SK-N-DZ (cell line): ENCODE measurements around the gene OR4A47. TPM values are rescaled to one million over a fixed set of nuclear protein-coding genes. Genes with fewer than 3 reads are reported as not detected.
"Not testable (repeated sequence)": the region's sequence is repeated elsewhere in the genome, so short reads cannot be mapped to it uniquely, and the experiment has no call there.

ENCODE experiments used
- DNase-seq: peaks from one replicate; pipeline ENCODE4 v3.0.0-alpha.2; 2015; ENCODE audit warnings: low spot score
- polyA plus RNA-seq, 2 experiments: library from polyadenylated mRNA; depleted of rRNA; stranded (reverse); fragments of >200 nt; gene quantifications; 2 replicates each; pipeline ENCODE4 v1.2.3, GENCODE V29; 2014

Gene OR4A47
- not detected in 2 replicates for polyA plus RNA-seq (2014; cell fraction: cytosol; rRNA removed)
- not detected in 2 replicates for polyA plus RNA-seq (2014; cell fraction: nucleus; rRNA removed)

- DNase-seq: not testable (repeated sequence)
These were observed at the start of gene OR4A47 for GRCh38 chr11:48488493-48488892. Gene OR4A47 (plus strand): TSS chr11:48488793. CDS start chr11:48488793, 0 bp downstream.

GRCh38 chr11:48455909-48456308, 32.7 kb upstream of the OR4A47 start:
- not testable (repeated sequence) for DNase-seq

GRCh38 chr11:48473966-48474365, 14.6 kb upstream of the OR4A47 start:
- DNase-seq: not testable (repeated sequence)

GRCh38 chr11:48474703-48475102, 13.9 kb upstream of the OR4A47 start:
- DNase-seq: not testable (repeated sequence)

GRCh38 chr11:48506169-48506568, 17.6 kb downstream of the OR4A47 start:
- DNase-seq: not testable (repeated sequence)

GRCh38 chr11:48538991-48539390, 50.4 kb downstream of the OR4A47 start:
- DNase-seq: no peak
